RCC 7860 (cell line): ENCODE measurements around the gene LOXL1.
"Not testable (repeated sequence)": the region's sequence is repeated elsewhere in the genome, so short reads cannot be mapped to it uniquely, and the experiment has no call there.

Source experiments
- DNase-seq: peaks from one replicate; pipeline ENCODE4 v3.0.0-alpha.2; 2015; ENCODE audit warnings: low spot score
- FAIRE-seq: peaks from 2 replicates; lab custom pipeline; 2012; peaks lifted over from hg19 to GRCh38; lab: Jason Lieb, UNC

LOXL1 gene

GRCh38 chr15:73937296-73937695 is 11.0 kb downstream of the LOXL1 start:
- FAIRE-seq (no peak), DNase-seq (no peak)

- FAIRE-seq (no peak), DNase-seq (no peak)
These were observed 11.5 kb downstream of the LOXL1 start for GRCh38 chr15:73937726-73938125.

- DNase-seq, FAIRE-seq: not testable (repeated sequence)
These were observed 12.3 kb downstream of the LOXL1 start for GRCh38 chr15:73938516-73938915.

DNA sequence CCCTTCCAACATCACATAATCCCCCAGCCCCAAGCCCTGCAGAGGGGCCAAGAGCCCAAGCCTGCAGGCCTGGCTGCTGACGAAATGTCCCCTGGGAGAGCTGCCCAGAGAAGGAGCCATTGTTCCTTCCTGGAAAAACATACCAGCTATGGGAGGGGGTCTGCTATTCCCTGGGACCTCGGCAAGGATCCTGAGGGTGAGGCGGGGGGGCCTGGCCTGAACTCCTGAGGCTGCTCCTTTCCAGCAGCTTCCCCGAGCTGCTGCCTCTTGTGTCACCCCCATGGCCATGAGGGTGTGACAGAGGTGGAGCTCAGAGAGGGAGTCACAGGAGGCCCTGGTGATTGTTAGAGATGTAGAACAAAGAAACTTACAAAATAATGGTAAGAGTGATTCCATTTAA is 12.9 kb downstream of the LOXL1 start:
- DNase-seq (no peak), FAIRE-seq (no peak)

- DNase-seq (no peak), FAIRE-seq (no peak)
These were observed 14.1 kb downstream of the LOXL1 start for GRCh38 chr15:73940061-73940981.

DNA sequence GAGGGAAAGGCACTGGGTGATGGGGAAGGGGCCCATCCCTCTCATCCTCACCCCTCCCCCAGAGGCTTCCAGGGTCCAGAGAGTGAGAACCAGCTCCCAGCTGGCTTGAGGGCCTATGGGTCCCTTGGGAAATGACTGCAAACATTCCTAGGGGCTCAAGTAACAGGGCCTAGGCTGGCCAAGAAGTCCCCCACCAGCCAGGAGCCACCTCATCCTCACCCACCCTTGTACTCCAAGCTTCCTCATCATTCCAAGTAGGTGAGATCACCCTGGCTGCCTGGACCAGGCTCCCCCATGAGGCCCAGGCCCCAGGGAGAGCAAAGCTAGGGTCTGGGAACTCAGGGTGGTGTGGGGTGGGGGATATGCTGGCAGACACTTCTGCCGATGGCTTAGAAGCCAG is 14.8 kb downstream of the LOXL1 start:
- FAIRE-seq = no peak
- peak; percentile 88 for DNase-seq

- DNase-seq (no peak), FAIRE-seq (no peak)
These were observed 15.2 kb downstream of the LOXL1 start for GRCh38 chr15:73941449-73941848.

DNA sequence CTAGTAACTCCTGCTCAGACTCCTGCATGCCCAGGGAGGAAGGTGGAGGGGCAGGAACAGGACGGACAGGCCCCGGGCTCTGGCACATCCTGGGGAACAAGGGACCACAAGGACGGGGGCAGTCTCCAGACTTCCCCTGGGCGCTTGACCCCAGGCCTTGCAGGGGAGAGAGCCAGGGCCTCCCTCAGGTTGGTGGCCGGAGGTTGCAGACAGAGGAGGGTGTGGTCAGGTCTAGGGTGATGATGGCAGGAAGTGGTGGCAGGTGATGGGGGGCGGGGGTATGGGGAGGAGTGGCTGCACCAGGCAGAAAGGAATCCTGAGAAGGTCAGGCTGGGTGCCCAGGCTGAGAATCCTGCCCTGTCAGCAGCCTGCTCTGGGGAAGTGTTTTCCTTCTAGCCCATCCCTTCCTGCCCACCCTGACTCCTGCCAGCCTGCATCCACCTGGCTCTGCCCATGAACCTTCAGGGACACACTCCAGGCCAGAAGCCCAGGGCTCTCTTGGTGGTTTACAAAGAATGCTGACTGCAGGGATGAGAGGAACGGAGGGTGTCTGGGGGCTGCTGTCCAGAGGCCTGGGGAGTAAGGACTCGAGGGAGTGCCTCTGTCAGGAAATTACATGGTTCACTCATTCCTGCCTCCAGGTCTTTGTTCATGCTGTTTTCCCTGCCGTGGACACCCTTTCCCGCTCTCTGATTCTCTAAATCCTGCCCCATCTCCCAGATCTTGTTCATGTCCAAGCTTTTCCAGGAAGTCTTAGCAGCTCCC is 15.8 kb downstream of the LOXL1 start:
- no peak for FAIRE-seq
- peak; percentile 48 for DNase-seq

- DNase-seq (no peak), FAIRE-seq (no peak)
These were observed 16.5 kb downstream of the LOXL1 start for GRCh38 chr15:73942751-73943270.

GRCh38 chr15:73944161-73945129 is 18.2 kb downstream of the LOXL1 start:
- no peak for FAIRE-seq

GRCh38 chr15:73945130-73945508 is 18.9 kb downstream of the LOXL1 start:
- no peak for FAIRE-seq
- no peak for DNase-seq

More at GRCh38 chr15:73944161-73945129, 18.2 kb downstream of the LOXL1 start:
- DNase-seq = no peak

DNA sequence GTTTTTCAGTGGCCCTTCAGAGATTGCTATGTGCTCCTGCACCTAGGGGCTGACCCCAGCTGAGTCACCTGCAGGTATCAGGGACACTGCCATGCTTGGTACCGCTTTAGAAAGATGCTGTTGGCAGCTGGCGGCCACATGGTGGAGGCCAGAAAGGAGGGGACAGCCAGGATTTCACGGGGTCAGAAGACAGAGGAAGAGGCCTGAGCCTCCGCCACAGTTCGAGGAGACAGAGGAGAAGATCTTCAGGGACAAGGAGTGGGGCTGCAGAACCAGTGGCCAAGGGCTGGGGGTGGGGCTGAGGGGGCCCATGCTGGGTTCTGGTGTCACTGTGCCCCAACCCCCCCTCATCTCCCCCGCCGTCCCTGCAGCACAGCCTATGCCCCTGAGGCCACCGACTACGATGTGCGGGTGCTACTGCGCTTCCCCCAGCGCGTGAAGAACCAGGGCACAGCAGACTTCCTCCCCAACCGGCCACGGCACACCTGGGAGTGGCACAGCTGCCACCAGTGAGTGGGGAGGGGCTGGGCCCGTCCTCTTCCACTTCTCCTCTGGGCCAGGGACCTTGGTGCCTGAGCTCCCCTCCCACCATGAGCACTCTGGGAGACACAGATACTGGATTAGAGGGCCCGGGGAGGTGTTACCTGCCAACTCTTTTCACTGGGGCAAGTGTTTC is 19.9 kb downstream of the LOXL1 start:
- DNase-seq = no peak
- FAIRE-seq = no peak

GRCh38 chr15:73946795-73947370 is 20.6 kb downstream of the LOXL1 start:
- FAIRE-seq = no peak
- DNase-seq = no peak

DNA sequence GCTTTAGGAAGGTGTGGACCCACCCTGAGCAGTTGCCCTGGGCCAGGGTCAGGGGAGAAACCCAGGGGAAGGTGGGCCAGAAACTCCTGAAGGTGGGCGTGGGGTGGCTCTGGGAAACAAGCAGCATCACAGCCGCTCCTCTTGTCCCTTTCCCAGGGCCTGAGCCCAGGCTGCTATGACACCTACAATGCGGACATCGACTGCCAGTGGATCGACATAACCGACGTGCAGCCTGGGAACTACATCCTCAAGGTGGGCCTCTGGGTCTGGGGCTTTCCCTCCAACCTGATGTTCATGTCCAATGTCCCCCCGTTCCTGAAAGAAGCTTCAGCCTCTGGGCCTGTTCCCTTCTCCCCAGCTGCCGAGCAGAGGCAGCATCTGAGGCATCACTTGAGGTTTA is 21.4 kb downstream of the LOXL1 start:
- DNase-seq (no peak), FAIRE-seq (no peak)

- FAIRE-seq (no peak), DNase-seq (no peak)
These were observed 22.1 kb downstream of the LOXL1 start for GRCh38 chr15:73948396-73948795.

DNA sequence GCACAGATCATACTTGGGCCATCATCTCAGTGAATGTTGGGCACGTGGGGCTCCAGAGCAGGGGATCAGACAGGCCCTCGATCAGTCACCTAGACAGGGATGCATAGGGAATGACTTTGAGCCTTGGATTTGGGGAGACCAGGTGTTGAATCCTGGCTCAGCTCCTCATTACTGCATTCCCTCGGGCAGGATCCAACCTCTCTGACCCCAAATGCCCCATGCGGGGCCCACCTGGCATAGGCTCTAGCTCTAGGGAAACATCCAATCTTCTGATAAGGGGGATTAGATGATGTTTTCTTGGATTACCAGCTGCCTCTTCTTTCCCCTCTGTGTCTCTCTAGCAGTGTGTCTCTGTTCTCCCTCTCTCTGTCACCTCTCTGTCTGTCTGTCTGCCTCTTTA is 22.7 kb downstream of the LOXL1 start:
- DNase-seq = no peak
- no peak for FAIRE-seq

DNA sequence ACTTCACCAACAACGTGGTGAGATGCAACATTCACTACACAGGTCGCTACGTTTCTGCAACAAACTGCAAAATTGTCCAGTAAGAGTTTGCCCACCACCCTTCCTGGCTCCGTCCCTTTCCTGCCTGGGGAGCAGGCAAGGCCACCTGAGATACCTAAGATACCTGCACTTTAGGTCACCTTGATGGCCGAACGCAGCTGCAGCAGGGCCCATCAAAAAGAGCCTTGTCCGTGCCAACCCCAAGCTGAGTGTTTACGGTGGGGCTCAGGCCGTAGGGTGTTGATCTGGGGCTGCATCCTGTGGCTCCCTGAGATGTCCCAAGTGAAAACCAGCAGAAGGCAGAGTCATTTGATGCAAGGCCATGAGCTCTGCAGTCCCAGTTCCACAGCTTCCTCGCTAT is 23.2 kb downstream of the LOXL1 start:
- no peak for DNase-seq
- no peak for FAIRE-seq

DNA sequence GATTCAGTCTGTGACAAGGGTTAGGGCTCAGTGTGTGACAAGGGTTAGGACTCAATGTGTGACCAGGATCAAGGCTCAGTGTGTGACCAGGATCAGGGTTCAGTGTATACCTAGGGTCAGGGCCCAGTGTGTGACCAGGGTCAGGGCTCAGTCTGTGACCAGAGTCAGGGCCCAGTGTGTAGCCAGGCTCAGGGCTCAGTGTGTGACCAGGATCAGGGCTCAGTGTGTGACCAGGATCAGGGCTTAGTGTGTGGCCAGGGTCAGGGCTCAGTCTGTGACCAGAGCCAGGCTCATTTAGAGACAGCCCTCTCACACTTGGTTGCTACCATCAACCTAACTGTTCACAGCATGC is 24.2 kb downstream of the LOXL1 start:
- FAIRE-seq (no peak), DNase-seq (no peak)

GRCh38 chr15:73950831-73951561 is 24.7 kb downstream of the LOXL1 start:
- DNase-seq (peak; percentile 86), FAIRE-seq (peak; percentile 83)
